Measurements from ENCODE around the gene MAB21L4. TPM values are rescaled to one million over a fixed set of nuclear protein-coding genes. Genes with fewer than 3 reads are reported as not detected.

The MAB21L4 gene
- total and polyA plus RNA-seq, 2 of the 8 experiments (the other 6 are each of a cell fraction or from before 2014, with no cell fraction given), result 0.11 TPM; not detected in 1

DNA sequence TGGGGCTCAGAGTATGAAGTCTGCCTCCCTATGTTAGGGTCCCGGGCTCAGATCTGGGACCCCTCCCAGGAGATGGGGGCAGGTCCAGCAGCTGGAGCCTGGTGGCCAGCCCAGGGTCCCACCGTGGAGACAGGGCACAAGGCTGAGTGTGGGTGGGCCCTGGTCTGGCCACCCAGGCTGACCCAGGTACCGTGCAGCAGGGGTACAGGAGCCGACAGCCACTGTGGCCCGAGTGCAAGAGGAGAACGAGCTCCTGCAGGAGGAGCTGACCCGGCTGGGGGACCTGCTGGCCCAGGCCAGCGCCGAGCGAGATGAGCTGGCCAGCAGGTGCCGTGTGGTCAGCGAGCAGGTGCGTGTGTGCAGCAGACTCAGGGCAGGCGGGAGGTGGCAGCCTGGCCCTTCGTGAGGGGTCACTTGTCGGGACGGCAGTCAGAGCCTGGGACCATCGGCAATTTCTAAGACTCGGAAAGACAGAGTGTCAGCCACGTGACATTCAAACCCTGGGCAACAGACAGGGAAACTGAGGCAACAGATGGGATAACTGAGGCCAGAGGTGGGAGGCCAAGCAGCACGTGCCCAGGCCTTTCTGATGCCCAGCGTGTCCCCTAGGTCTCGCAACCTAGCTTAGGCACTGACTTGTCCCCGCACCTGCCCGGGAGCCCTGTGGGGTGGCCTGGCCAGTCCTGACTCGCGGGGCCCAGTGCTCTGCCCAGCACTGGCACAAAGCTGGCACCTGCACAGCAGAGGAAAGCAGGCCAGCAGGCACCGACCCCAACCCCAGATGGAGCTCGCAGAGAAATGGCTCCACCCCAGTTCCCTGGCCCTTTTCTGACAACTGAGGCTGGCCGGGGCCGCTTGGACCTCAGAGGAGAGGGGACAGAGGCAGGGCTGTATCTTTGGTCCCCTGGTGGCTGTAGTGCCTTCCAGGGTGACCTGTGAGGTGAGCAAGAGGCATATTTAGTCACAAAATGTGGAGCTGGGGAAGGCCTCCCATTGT lies 24.1 kb upstream of the MAB21L4 start:
- DNase-seq (ENCODE audit: low read depth in 1 of 2, low spot score in 2 of 2) (peak in 1 of 2 experiments; percentile 43), FAIRE-seq (no peak)
- Histone ChIP-seq H2AFZ (ENCODE audit: low read length) (no peak overlapping the region), H3K79me1 (ENCODE audit: low read depth, low read length) (no peaks in the 10 kb centered on the region), H3K9me3 (ENCODE audit: insufficient read depth in 2 of 2, low read depth in 1 of 2, low read length in 1 of 2) (no peaks in the 10 kb centered on the region), H4K8ac (ENCODE audit: extremely low read depth, insufficient read depth, low read length) (no peak overlapping the region; the same call in 1 of the 2 replicates), H3K4me1 (replicated peaks in 1 of 4; ENCODE audit: control insufficient read depth in 3 of 4, insufficient read depth in 4 of 4, low read length in 3 of 4) (peaks cover 0 to 6% (median 3%) of the 10 kb centered on the region in 4 experiments; a peak in 4 of 7 replicates), H2BK20ac (ENCODE audit: low read length) (no peak overlapping the region), H3K18ac (ENCODE audit: extremely low read depth, low read length) (no peak overlapping the region), H2BK5ac (ENCODE audit: low read depth, low read length) (no peak overlapping the region), H4K5ac (ENCODE audit: insufficient read length, low read depth, low read length) (no peak overlapping the region), H3K36me3 (ENCODE audit: control insufficient read depth in 2 of 4, insufficient read depth in 4 of 4, low read length in 3 of 4) (no peaks in the 10 kb centered on the region), H3K14ac (ENCODE audit: insufficient read length) (no peak overlapping the region), H2BK12ac (ENCODE audit: low read depth, low read length) (no peak overlapping the region), H2BK120ac (replicated peaks; ENCODE audit: low read depth, low read length) (no peak overlapping the region), H3K23me2 (ENCODE audit: low read depth, low read length) (peaks cover 4% of the 10 kb centered on the region; the same call in 1 of the 2 replicates), H4K91ac (replicated peaks; ENCODE audit: insufficient read length, low read length) (no peak overlapping the region), H3K23ac (ENCODE audit: insufficient read length) (no peak overlapping the region), H3K4me2 (ENCODE audit: insufficient read depth in 1 of 2, low read depth in 2 of 2, low read length in 2 of 2) (no peak overlapping the region), H3K27me3 (replicated peaks in 1 of 4; ENCODE audit: control insufficient read depth in 3 of 4, extremely low read depth in 1 of 4, insufficient read depth in 3 of 4, low read length in 3 of 4) (peaks cover 1 to 9% (median 7%) of the 10 kb centered on the region in 4 experiments; a peak in 5 of 7 replicates), H3K79me2 (ENCODE audit: control insufficient read depth in 1 of 2, insufficient read depth in 2 of 2, low read length in 2 of 2) (no peaks in the 10 kb centered on the region), H3K56ac (replicated peaks; ENCODE audit: insufficient read length, low read depth, low read length) (no peak overlapping the region), H3K9ac (replicated peaks in 1 of 4; ENCODE audit: extremely low read depth in 1 of 4, low read depth in 3 of 4, low read length in 3 of 4) (no peak overlapping the region), H3K27ac (ENCODE audit: low read depth, low read length) (no peak overlapping the region), H2BK15ac (ENCODE audit: low read length) (no peak overlapping the region), H3K4me3 (ENCODE audit: extremely low read depth in 1 of 4, insufficient read depth in 2 of 4, low read depth in 3 of 4, low read length in 4 of 4) (no peak overlapping the region), H2AK5ac (ENCODE audit: low read depth, low read length) (no peak overlapping the region), H3K4ac (replicated peaks; ENCODE audit: insufficient read length, low read depth, low read length) (no peak overlapping the region), H4K20me1 (replicated peaks in 1 of 2; ENCODE audit: control insufficient read depth in 1 of 2, insufficient read depth in 2 of 2, low read length in 2 of 2) (peaks cover 0 to 2% of the 10 kb centered on the region in 2 experiments)
- CTCF ChIA-PET (ENCODE audit: partially characterized antibody), result interaction anchor here (1.0 kb wide), 1 partner anchor 67 kb away, joined by 3 read pairs; no protein-coding TSS in a partner anchor
- POLR2A ChIA-PET (ENCODE audit: partially characterized antibody), result interaction anchor here (0.6 kb wide), 1 partner anchor 42 kb away, joined by 4 read pairs; no protein-coding TSS in a partner anchor
- 91% methylated on average over 31 of the region's 31 CpGs; no CpG with 5 or more reads in 1 of the 2 experiments for whole genome bisulfite sequencing, 2 experiments (ENCODE audit: extremely low coverage in 1 of 2, insufficient coverage in 1 of 2, insufficient read length in 1 of 2, insufficient replicate concordance in 2 of 2, low coverage in 1 of 2, low lambda C conversion rate in 2 of 2, missing lambda C conversion rate in 1 of 2)
- TF ChIP-seq KDM1A (IDR thresholded peaks at IDR 0.05; ENCODE audit: borderline replicate concordance, low read length) (no peak), HDAC2 (IDR thresholded peaks at IDR 0.05; ENCODE audit: borderline replicate concordance in 1 of 2, low read depth in 2 of 2, low read length in 2 of 2) (no peak), EZH2 (IDR thresholded peaks at IDR 0.05; ENCODE audit: low read depth, low read length, severe bottlenecking) (no peak), TCF12 (IDR thresholded peaks at IDR 0.05; ENCODE audit: low read depth, low read length) (no peak), ASH2L (IDR thresholded peaks at IDR 0.05; ENCODE audit: low read length) (no peak), YY1 (IDR thresholded peaks at IDR 0.05; ENCODE audit: low read depth, low read length) (no peak), SIX5 (IDR thresholded peaks at IDR 0.05; ENCODE audit: low read depth, low read length) (no peak), SIRT6 (IDR thresholded peaks at IDR 0.05; ENCODE audit: low read length) (no peak), SP4 (IDR thresholded peaks at IDR 0.05; ENCODE audit: low read length) (no peak), POLR2A (IDR thresholded peaks at IDR 0.05; ENCODE audit: control extremely low read depth in 1 of 2, low read depth in 2 of 2, low read length in 2 of 2) (no peak)
- TF ChIP-seq, protein P1, sequence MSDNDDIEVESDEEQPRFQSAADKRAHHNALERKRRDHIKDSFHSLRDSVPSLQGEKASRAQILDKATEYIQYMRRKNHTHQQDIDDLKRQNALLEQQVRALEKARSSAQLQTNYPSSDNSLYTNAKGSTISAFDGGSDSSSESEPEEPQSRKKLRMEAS (IDR thresholded peaks at IDR 0.05), result no peak

All from H1 (cell line).